Activated T-cell treated with anti-CD3 and anti-CD28 coated beads, Interleukin-2, amount 50 U/mL, for 48 hours (primary cell): ENCODE results near the gene GOSR2.
A peak's percentile ranks its signal among the peaks of the same experiment; 100 is the strongest.

Source experiments
- DNase-seq, 2 experiments: peaks; one replicate each; pipeline ENCODE4 v3.0.0-alpha.2; 2020

Gene GOSR2

GRCh38 chr17:46922804-46923635 is at the start of gene GOSR2:
Gene GOSR2, plus strand, starts transcription at chr17:46923160. Its CDS starts 33 bp downstream, at chr17:46923193.
- peak; percentile 95 for DNase-seq

GRCh38 chr17:46873941-46874645 is 48.9 kb upstream of the GOSR2 start:
- DNase-seq = no peak

- no peak for DNase-seq
These were observed 48.1 kb upstream of the GOSR2 start for GRCh38 chr17:46874906-46875305.

GRCh38 chr17:46875849-46876352 is 47.1 kb upstream of the GOSR2 start:
- DNase-seq = no peak

- peak in 1 of 2 experiments; percentile 24 for DNase-seq
These were observed 46.5 kb upstream of the GOSR2 start for GRCh38 chr17:46876353-46876887.

- no peak for DNase-seq
These were observed 46.0 kb upstream of the GOSR2 start for GRCh38 chr17:46876926-46877325.

GRCh38 chr17:46877466-46877865 is 45.5 kb upstream of the GOSR2 start:
- DNase-seq = peak in 1 of 2 experiments; percentile 22

- no peak for DNase-seq
These were observed 44.9 kb upstream of the GOSR2 start for GRCh38 chr17:46878055-46878454.

GRCh38 chr17:46879101-46879500 is 43.9 kb upstream of the GOSR2 start:
- no peak for DNase-seq

- no peak for DNase-seq
These were observed 41.9 kb upstream of the GOSR2 start for GRCh38 chr17:46881015-46881414.

GRCh38 chr17:46882666-46883065 is 40.3 kb upstream of the GOSR2 start:
- DNase-seq = no peak

GRCh38 chr17:46883871-46884520 is 39.0 kb upstream of the GOSR2 start:
- no peak for DNase-seq

- no peak for DNase-seq
These were observed 38.4 kb upstream of the GOSR2 start for GRCh38 chr17:46884552-46884951.

GRCh38 chr17:46885415-46886309 is 37.3 kb upstream of the GOSR2 start:
- no peak for DNase-seq

- DNase-seq = no peak
These were observed 36.7 kb upstream of the GOSR2 start for GRCh38 chr17:46886310-46886663.

- no peak for DNase-seq
These were observed 35.2 kb upstream of the GOSR2 start for GRCh38 chr17:46887717-46888116.

GRCh38 chr17:46888727-46889126 is 34.2 kb upstream of the GOSR2 start:
- DNase-seq = no peak

GRCh38 chr17:46889519-46889918 is 33.4 kb upstream of the GOSR2 start:
- DNase-seq = no peak

- DNase-seq = no peak
These were observed 32.9 kb upstream of the GOSR2 start for GRCh38 chr17:46889992-46890564.

GRCh38 chr17:46890638-46891037 is 32.3 kb upstream of the GOSR2 start:
- DNase-seq = no peak

GRCh38 chr17:46892192-46892703 is 30.7 kb upstream of the GOSR2 start:
- DNase-seq = no peak

- no peak for DNase-seq
These were observed 28.9 kb upstream of the GOSR2 start for GRCh38 chr17:46894024-46894423.
